WTC11 (cell line): ENCODE results near the gene ZEB1.

Source experiments
- ATF1 ChIP-seq: sonication (generic); formaldehyde crosslinking; IDR thresholded peaks from 2 replicates; pipeline ENCODE4 v1.8.1; 2023; ENCODE audit warnings: mild to moderate bottlenecking, moderate library complexity, missing genetic modification reagents
- ELF4 ChIP-seq: sonication (generic); formaldehyde crosslinking; IDR thresholded peaks from 2 replicates; pipeline ENCODE4 v1.8.1; 2022; ENCODE audit warnings: low read depth, mild to moderate bottlenecking, moderate library complexity, missing genetic modification reagents
- NR2C2 ChIP-seq: sonication (generic); formaldehyde crosslinking; IDR thresholded peaks from 2 replicates; pipeline ENCODE4 v1.8.0; 2022; ENCODE audit warnings: mild to moderate bottlenecking, missing genetic modification reagents
- ZBTB21 ChIP-seq: sonication (generic); formaldehyde crosslinking; IDR thresholded peaks from 2 replicates; pipeline ENCODE4 v1.8.1; 2023; ENCODE audit warnings: mild to moderate bottlenecking, missing genetic modification reagents, borderline replicate concordance
- TF ChIP-seq, protein P1 (sequence below): fragments of 200-600 bp; IDR thresholded peaks from 2 replicates; pipeline ENCODE4 v1.8.0; 2022; ENCODE audit warnings: antibody characterized with exemption
- TF ChIP-seq, protein P2 (sequence below): sonication (generic); formaldehyde crosslinking; IDR thresholded peaks from 2 replicates; pipeline ENCODE4 v1.8.1; 2023; ENCODE audit warnings: mild to moderate bottlenecking, missing genetic modification reagents, borderline replicate concordance
- TF ChIP-seq, protein P3 (sequence below): sonication (generic); formaldehyde crosslinking; IDR thresholded peaks from 2 replicates; pipeline ENCODE4 v1.8.1; 2023; ENCODE audit warnings: mild to moderate bottlenecking, missing genetic modification reagents
- TF ChIP-seq, protein P4 (sequence below): sonication (generic); formaldehyde crosslinking; IDR thresholded peaks from 2 replicates; pipeline ENCODE4 v1.8.1; 2022; ENCODE audit warnings: low read depth, missing genetic modification reagents, borderline replicate concordance
- TF ChIP-seq, protein P5 (sequence below): sonication (generic); formaldehyde crosslinking; IDR thresholded peaks from 2 replicates; pipeline ENCODE4 v1.8.0; 2023; ENCODE audit warnings: missing genetic modification reagents, mild to moderate bottlenecking, borderline replicate concordance
- TF ChIP-seq, protein P6 (sequence below): sonication (generic); formaldehyde crosslinking; IDR thresholded peaks from 2 replicates; pipeline ENCODE4 v1.8.0; 2022; ENCODE audit warnings: mild to moderate bottlenecking, missing genetic modification reagents
- TF ChIP-seq, protein P7 (sequence below): sonication (generic); formaldehyde crosslinking; IDR thresholded peaks from 2 replicates; pipeline ENCODE4 v1.8.0; 2022; ENCODE audit warnings: mild to moderate bottlenecking, missing genetic modification reagents

DNA sequence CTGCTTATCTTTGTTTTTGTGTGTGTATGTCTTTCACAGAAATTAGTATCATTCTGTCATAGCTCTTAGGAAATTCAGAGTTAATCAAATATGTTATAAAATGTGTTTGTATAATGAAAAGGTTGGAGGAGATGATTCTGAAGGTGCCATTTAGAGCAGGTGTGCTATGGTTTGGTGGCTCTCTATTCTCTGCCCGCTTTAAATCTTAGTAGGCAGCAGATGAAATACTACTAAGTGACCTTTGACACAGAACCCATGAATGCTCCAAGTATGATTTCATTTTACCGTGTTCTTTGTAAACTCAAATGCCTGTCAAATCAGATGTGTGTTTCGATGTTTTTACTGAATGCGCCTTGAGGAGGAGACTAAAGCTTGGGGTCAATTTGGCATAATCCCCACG, 24.5 kb downstream of the ZEB1 start:
- TF ChIP-seq, protein P1, sequence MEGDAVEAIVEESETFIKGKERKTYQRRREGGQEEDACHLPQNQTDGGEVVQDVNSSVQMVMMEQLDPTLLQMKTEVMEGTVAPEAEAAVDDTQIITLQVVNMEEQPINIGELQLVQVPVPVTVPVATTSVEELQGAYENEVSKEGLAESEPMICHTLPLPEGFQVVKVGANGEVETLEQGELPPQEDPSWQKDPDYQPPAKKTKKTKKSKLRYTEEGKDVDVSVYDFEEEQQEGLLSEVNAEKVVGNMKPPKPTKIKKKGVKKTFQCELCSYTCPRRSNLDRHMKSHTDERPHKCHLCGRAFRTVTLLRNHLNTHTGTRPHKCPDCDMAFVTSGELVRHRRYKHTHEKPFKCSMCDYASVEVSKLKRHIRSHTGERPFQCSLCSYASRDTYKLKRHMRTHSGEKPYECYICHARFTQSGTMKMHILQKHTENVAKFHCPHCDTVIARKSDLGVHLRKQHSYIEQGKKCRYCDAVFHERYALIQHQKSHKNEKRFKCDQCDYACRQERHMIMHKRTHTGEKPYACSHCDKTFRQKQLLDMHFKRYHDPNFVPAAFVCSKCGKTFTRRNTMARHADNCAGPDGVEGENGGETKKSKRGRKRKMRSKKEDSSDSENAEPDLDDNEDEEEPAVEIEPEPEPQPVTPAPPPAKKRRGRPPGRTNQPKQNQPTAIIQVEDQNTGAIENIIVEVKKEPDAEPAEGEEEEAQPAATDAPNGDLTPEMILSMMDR = no peak
- no peak for TF ChIP-seq ATF1 (CRISPR knock-in tag)
- TF ChIP-seq, protein P2, sequence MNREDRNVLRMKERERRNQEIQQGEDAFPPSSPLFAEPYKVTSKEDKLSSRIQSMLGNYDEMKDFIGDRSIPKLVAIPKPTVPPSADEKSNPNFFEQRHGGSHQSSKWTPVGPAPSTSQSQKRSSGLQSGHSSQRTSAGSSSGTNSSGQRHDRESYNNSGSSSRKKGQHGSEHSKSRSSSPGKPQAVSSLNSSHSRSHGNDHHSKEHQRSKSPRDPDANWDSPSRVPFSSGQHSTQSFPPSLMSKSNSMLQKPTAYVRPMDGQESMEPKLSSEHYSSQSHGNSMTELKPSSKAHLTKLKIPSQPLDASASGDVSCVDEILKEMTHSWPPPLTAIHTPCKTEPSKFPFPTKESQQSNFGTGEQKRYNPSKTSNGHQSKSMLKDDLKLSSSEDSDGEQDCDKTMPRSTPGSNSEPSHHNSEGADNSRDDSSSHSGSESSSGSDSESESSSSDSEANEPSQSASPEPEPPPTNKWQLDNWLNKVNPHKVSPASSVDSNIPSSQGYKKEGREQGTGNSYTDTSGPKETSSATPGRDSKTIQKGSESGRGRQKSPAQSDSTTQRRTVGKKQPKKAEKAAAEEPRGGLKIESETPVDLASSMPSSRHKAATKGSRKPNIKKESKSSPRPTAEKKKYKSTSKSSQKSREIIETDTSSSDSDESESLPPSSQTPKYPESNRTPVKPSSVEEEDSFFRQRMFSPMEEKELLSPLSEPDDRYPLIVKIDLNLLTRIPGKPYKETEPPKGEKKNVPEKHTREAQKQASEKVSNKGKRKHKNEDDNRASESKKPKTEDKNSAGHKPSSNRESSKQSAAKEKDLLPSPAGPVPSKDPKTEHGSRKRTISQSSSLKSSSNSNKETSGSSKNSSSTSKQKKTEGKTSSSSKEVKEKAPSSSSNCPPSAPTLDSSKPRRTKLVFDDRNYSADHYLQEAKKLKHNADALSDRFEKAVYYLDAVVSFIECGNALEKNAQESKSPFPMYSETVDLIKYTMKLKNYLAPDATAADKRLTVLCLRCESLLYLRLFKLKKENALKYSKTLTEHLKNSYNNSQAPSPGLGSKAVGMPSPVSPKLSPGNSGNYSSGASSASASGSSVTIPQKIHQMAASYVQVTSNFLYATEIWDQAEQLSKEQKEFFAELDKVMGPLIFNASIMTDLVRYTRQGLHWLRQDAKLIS (CRISPR knock-in tag) = no peak
- TF ChIP-seq, protein P3, sequence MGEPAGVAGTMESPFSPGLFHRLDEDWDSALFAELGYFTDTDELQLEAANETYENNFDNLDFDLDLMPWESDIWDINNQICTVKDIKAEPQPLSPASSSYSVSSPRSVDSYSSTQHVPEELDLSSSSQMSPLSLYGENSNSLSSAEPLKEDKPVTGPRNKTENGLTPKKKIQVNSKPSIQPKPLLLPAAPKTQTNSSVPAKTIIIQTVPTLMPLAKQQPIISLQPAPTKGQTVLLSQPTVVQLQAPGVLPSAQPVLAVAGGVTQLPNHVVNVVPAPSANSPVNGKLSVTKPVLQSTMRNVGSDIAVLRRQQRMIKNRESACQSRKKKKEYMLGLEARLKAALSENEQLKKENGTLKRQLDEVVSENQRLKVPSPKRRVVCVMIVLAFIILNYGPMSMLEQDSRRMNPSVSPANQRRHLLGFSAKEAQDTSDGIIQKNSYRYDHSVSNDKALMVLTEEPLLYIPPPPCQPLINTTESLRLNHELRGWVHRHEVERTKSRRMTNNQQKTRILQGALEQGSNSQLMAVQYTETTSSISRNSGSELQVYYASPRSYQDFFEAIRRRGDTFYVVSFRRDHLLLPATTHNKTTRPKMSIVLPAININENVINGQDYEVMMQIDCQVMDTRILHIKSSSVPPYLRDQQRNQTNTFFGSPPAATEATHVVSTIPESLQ = no peak
- no peak for TF ChIP-seq ZBTB21 (CRISPR knock-in tag)
- TF ChIP-seq, protein P4, sequence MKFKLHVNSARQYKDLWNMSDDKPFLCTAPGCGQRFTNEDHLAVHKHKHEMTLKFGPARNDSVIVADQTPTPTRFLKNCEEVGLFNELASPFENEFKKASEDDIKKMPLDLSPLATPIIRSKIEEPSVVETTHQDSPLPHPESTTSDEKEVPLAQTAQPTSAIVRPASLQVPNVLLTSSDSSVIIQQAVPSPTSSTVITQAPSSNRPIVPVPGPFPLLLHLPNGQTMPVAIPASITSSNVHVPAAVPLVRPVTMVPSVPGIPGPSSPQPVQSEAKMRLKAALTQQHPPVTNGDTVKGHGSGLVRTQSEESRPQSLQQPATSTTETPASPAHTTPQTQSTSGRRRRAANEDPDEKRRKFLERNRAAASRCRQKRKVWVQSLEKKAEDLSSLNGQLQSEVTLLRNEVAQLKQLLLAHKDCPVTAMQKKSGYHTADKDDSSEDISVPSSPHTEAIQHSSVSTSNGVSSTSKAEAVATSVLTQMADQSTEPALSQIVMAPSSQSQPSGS (CRISPR knock-in tag) = no peak
- TF ChIP-seq, protein P5, sequence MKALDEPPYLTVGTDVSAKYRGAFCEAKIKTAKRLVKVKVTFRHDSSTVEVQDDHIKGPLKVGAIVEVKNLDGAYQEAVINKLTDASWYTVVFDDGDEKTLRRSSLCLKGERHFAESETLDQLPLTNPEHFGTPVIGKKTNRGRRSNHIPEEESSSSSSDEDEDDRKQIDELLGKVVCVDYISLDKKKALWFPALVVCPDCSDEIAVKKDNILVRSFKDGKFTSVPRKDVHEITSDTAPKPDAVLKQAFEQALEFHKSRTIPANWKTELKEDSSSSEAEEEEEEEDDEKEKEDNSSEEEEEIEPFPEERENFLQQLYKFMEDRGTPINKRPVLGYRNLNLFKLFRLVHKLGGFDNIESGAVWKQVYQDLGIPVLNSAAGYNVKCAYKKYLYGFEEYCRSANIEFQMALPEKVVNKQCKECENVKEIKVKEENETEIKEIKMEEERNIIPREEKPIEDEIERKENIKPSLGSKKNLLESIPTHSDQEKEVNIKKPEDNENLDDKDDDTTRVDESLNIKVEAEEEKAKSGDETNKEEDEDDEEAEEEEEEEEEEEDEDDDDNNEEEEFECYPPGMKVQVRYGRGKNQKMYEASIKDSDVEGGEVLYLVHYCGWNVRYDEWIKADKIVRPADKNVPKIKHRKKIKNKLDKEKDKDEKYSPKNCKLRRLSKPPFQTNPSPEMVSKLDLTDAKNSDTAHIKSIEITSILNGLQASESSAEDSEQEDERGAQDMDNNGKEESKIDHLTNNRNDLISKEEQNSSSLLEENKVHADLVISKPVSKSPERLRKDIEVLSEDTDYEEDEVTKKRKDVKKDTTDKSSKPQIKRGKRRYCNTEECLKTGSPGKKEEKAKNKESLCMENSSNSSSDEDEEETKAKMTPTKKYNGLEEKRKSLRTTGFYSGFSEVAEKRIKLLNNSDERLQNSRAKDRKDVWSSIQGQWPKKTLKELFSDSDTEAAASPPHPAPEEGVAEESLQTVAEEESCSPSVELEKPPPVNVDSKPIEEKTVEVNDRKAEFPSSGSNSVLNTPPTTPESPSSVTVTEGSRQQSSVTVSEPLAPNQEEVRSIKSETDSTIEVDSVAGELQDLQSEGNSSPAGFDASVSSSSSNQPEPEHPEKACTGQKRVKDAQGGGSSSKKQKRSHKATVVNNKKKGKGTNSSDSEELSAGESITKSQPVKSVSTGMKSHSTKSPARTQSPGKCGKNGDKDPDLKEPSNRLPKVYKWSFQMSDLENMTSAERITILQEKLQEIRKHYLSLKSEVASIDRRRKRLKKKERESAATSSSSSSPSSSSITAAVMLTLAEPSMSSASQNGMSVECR = no peak
- TF ChIP-seq, protein P6, sequence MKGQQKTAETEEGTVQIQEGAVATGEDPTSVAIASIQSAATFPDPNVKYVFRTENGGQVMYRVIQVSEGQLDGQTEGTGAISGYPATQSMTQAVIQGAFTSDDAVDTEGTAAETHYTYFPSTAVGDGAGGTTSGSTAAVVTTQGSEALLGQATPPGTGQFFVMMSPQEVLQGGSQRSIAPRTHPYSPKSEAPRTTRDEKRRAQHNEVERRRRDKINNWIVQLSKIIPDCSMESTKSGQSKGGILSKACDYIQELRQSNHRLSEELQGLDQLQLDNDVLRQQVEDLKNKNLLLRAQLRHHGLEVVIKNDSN (CRISPR knock-in tag) = no peak
- TF ChIP-seq NR2C2 (CRISPR knock-in tag) = no peak
- TF ChIP-seq ELF4 (CRISPR knock-in tag) = no peak
- TF ChIP-seq, protein P7, sequence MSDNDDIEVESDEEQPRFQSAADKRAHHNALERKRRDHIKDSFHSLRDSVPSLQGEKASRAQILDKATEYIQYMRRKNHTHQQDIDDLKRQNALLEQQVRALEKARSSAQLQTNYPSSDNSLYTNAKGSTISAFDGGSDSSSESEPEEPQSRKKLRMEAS (CRISPR knock-in tag) = no peak
